Endothelial cell of umbilical vein (primary cell): ENCODE measurements around the gene MAN2B2.

Experiments used
- CTCF ChIP-seq, 2 donors: IDR thresholded peaks; 1 replicate in 1 of 2; 2 replicates in 1 of 2; pipeline ENCODE4 v1.5.1; 2011; ENCODE audit warnings: low read length in 2 of 2, mild to moderate bottlenecking in 2 of 2, moderate library complexity in 2 of 2, control low read depth in 1 of 2, inconsistent platforms in 1 of 2, low read depth in 1 of 2; ENCODE audit not compliant: insufficient read depth in 1 of 2; ENCODE audit errors: extremely low read depth in 1 of 2
- EZH2 ChIP-seq: IDR thresholded peaks from 2 replicates; pipeline ENCODE4 v1.6.1; 2012; ENCODE audit warnings: borderline replicate concordance, low read depth, mild to moderate bottlenecking, moderate library complexity, low read length, inconsistent platforms; ENCODE audit not compliant: severe bottlenecking
- FOS ChIP-seq: IDR thresholded peaks from 2 replicates; pipeline ENCODE4 v1.6.1; 2011; ENCODE audit warnings: mild to moderate bottlenecking, low read length, moderate library complexity, borderline replicate concordance; ENCODE audit not compliant: insufficient read depth
- JUN ChIP-seq: IDR thresholded peaks from 2 replicates; pipeline ENCODE4 v1.6.1; 2011; ENCODE audit warnings: borderline replicate concordance, low read depth; ENCODE audit not compliant: insufficient read length, insufficient read depth
- MAX ChIP-seq: IDR thresholded peaks from 2 replicates; pipeline ENCODE4 v1.6.1; 2011; ENCODE audit not compliant: insufficient read depth, insufficient read length
- POLR2A ChIP-seq: IDR thresholded peaks from 2 replicates; pipeline ENCODE4 v1.6.1; 2012; ENCODE audit warnings: low read depth, mild to moderate bottlenecking, control low read depth, low read length
- POLR2AphosphoS5 ChIP-seq: IDR thresholded peaks from 2 replicates; pipeline ENCODE4 v1.6.1; 2012; ENCODE audit warnings: low read depth, mild to moderate bottlenecking, control low read depth, low read length, moderate library complexity; ENCODE audit not compliant: insufficient read depth

- TF ChIP-seq CTCF (IDR thresholded peaks at IDR 0.05; ENCODE audit: extremely low read depth in 1 of 2, insufficient read depth in 1 of 2, low read depth in 1 of 2, low read length in 2 of 2) (no peak), MAX (no peak), POLR2A (no peak), POLR2AphosphoS5 (no peak), JUN (no peak), FOS (no peak), EZH2 (no peak)
Observed at GRCh38 chr4:6601661-6602250, 26.8 kb downstream of the MAN2B2 start.
